GM18505 (cell line): ENCODE data around the gene PGLYRP1.

ENCODE experiments used
- ATAC-seq: cut with Tn5 transposase; IDR thresholded peaks from one replicate; pipeline ENCODE4 v1.9.1; 2021; ENCODE audit not compliant: unreplicated experiment
- POLR2A ChIP-seq: IDR thresholded peaks from 4 replicates; pipeline ENCODE4 v1.6.1; 2011; ENCODE audit warnings: borderline replicate concordance; ENCODE audit not compliant: insufficient read depth, insufficient read length; ENCODE audit errors: extremely low read depth

Gene PGLYRP1

DNA sequence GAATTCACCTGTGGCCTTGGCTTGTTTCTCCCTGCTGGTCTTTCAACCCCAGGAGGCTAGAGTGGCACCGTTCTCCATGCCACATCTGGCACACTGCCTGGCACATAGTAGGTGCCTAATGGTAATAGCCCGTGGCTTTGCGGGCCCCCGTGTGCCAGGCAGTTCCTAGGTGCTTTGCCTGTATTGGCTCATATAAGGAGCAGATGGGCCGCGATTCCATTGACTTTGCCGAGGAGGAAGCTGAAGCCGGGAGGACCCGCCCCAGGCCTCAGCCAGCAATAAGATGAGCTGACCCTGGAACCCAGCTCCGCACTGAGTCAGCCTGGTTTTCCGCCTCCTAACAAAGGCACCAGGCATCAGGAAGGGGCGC, 807 bp downstream of the PGLYRP1 start:
- TF ChIP-seq POLR2A, result no peak
- no peak for ATAC-seq

DNA sequence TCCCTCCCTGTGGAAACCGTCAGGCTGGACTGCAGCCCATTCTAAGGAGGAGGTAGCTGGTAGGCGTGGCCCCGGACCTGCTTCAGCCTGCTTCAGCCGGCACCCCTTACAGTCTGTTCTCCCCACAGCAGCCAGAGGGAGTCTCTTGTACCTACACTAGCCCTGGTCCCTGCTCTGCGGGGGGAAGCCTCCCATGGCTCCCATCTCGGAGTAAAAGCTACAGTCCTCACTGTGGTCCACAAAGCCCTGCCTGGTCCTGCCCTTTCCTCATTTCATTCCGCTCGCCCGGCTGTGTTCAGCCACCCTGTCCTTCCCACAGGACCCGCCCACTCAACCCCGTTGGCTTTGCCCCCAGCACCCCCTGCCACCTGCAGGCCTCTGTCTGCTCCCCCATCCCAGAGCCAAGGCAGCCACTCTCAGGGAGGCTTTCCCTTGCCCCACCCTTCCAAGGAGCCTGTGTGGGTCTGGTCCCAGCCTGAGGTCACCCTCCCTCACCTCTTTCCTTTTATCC, 1.3 kb downstream of the PGLYRP1 start:
- ATAC-seq, result no peak
- no peak for TF ChIP-seq POLR2A

DNA sequence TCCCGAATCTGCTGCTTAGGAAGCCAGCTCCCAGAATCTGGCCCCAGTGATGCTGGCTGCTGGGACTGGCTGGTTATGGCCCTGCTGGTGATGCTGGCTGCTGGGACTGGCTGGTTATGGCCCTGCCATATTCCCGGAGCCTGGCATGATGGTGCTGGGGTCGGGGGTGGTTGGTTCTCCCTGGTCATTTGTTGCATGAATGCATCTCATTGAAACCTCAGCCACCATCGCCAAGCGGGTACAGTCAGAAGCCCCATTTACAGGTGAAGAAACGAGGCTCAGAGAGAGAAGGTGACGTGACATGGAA, 2.1 kb downstream of the PGLYRP1 start:
- no peak for ATAC-seq
- TF ChIP-seq POLR2A, result no peak

DNA sequence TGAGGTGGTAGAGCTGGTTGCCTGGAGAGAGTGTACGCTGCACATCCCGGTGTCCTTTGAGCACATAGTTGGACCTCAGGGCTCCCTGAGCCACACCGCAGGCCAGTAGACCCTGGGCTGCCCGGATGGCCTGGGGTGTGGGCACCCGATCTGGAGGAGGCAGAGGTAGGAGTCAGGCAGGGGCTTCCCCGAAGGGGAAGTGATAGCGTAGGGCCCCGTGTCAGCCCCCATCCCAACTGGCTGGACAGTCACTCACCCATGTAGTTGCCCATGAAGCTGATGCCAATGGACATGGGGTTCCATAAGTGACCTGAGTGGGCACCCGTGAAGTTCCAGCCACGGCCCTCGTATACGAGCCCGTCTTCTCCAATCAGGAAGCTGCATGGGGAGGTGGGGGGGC, 3.6 kb downstream of the PGLYRP1 start:
- ATAC-seq, result no peak
- TF ChIP-seq POLR2A, result no peak

DNA sequence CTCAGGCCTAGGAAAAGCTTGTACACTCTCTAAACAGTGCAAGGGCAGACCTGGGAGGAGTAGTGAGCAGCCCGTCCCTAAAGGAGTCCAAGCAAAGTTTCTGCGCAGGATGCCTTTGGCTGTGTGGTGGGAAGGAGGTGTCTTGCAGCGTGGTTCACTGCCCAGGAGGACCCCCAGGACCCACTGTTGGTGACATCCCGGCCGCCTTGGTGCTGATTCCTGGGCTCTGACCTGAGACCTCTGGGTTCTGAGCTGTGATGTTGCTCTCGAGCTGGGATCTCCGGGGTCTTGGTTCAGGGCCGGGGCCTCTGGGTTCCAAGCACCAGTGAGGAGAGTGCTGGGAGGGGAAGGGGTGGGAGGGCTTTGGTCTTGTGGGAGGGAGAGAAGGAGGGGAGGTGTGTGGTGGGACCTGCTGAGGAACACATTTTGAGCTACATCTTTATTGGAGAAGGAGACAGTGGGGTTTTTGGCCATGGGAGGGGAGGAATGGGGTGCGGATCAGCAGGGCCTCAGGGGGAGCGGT, 4.1 kb downstream of the PGLYRP1 start:
- no peak for ATAC-seq
- TF ChIP-seq POLR2A, result no peak

DNA sequence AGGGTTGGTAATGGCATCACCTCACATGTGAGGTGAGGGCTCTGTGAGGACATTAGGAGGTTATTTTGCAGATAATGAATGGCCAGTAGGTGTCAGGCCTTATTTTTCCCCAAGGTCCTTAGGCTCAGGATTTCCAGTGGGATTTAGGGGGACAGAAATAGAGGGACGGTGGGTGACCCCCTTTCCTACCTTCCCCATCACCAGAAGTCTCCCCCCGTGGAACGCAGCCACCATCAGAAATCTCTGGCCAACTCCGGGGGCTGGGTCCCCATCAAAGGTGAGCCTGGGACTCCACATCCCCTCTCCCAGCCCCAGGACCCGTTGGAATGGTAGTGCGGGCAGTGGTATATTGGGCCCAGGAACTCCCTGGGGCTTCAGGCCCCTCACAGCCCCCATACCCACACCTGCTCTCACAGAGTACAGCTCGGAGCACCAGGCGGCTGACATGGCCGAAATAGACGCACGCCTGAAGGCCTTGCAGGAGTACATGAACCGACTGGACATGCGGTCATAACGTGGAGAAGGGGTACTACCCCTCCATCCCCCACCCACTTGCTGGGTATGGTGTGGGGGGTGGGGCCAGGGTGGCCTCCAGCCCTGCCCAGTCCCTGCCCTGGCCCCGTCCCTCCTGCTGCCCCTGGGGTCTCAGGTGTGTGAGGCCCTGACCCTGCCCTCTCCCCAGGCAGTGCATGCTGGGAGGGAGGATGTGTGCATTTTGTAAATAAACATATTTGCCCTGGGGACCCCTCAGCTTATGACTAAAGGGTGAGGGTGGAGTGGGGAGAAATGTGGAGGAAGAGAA, 4.8 kb downstream of the PGLYRP1 start:
- TF ChIP-seq POLR2A, result no peak
- no peak for ATAC-seq

DNA sequence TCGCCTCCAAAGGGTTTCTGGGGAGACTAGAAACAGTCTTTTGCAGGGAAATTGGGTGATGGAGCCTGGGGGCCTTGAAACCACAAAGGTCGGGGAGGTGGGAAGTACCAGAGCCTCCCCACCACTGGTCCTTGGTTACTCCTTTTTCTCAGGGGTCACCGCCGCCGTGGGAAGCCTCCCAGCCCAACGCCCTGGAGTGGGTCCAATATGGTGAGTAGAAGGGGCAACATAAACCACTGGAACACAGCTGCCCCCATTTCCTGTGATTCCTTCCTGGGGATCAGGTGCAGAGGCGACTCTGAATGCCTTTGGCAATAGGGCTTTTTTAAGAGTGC, 5.8 kb downstream of the PGLYRP1 start:
- no peak for ATAC-seq
- TF ChIP-seq POLR2A, result no peak

DNA sequence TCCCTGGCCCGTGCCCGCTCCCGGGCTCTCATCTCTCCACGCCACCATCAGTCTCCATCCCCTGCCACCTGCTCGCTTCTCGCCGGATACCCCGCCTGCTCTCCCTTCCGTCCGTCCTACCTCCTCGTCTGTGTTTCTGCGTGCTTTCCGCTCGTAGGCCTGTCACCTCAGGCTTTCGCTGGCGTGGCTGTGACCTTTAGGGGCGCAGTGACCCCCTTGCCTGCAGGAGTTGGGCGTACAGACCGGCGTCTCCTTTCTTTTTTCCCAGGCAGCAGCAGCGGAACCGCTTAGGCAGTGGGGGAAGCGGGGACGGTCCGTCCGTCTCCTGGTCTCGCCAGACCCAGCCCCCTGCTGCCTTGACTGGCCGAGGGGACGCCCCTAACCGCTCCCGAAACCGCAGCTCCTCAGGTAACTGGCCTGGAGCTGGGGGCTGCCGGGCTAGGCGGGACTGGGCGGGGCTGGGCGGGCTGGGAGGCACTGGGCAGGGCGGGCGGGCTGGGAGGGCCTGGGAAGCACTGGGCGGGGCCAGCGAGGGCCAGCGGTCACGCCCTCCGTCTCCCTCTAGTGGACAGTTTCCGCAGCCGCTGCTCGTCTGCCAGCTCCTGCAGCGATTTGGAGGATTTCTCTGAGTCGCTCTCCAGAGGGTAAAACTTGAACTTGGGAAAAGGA, 6.3 kb downstream of the PGLYRP1 start:
- TF ChIP-seq POLR2A, result no peak
- ATAC-seq, result no peak

DNA sequence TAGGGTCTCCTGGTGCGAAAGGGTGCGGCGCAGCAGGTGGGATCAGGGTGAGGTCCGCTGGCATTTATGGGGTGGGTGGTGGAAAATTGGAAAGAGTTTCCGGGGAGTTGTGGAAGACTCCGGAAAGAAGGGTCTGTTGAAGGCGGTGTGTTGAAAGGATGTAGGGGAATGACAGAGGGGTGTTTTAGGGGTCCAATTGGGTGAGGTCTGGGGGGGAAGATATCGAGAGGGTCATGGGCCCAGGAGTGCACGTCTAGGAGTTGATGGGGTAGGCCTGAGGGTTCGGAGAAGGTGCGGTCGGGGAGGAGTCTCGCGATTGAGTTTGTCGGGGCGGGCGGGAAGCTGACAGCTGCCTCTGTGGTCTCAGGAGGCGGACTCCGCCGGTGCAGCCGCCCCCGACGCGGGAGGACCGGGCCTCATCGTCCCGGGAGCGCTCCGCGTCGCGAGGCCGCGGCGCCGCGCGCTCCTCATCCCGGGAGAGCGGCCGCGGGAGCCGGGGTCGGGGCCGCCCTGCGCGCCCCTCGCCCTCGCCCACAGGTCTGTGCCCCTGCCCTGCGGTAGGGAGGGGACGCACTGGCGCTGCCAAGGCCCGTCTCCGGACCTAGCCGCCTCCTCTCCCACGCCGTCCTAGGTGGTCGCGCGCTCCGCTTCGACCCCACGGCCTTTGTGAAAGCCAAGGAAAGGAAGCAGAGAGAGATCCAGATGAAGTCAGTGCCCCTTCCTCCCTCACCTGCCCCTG, 7.0 kb downstream of the PGLYRP1 start:
- no peak for ATAC-seq

DNA sequence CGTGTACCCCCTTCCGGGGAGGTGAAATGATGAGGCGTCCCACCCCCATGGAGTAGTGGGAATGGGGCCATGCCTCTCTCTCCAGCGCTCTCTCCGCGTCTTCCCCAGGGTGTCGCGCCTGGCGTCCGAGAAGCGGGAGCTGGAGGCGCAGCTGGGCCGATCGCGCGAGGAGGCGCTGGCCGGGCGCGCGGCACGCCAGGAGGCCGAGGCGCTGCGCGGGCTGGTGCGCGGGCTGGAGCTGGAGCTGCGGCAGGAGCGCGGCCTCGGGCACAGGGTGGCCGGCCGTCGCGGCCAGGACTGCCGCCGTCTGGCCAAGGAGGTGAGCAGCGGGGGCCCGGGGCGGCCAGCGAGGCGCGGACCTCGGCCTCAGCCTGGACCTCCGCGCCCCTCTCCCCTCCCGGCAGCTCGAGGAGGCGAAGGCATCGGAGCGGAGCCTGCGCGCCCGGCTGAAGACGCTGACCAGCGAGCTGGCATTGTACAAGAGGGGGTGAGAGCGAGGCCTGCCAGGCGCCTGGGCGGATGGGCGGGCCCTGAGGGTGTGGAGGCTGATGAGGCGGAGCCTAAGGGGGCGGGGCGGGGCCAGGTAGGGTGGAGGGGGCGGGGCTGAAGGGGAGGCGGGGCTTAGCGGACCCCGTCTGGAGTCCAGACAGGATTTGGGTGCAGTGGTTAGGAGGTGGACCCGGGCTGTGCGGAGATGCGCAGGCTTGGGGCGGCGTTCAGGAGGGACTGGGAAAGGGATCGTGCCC, 7.7 kb downstream of the PGLYRP1 start:
- no peak for TF ChIP-seq POLR2A
- peak; percentile 43 for ATAC-seq

More for the DNA sequence above, 7.0 kb downstream of the PGLYRP1 start:
- TF ChIP-seq POLR2A, result no peak

DNA sequence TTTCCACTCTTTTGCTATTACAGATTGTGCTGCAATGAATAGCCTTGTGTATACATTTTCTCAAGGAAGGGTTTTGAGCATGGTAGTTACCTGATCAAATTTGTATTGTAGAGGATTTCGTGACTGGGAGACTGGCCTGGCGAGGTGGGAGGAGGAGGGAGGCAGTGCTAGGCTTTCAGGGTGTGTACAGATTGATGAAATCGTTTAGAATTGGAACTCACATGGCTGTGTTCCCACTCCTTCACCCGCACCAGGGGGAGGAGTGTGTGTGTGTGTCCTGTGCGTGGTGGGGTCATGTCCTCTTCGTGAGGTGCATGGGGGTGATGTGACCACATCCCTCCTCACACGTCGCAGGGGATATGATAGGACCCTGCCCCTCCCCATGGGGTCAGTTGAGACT, 8.3 kb downstream of the PGLYRP1 start:
- ATAC-seq, result no peak
- no peak for TF ChIP-seq POLR2A

DNA sequence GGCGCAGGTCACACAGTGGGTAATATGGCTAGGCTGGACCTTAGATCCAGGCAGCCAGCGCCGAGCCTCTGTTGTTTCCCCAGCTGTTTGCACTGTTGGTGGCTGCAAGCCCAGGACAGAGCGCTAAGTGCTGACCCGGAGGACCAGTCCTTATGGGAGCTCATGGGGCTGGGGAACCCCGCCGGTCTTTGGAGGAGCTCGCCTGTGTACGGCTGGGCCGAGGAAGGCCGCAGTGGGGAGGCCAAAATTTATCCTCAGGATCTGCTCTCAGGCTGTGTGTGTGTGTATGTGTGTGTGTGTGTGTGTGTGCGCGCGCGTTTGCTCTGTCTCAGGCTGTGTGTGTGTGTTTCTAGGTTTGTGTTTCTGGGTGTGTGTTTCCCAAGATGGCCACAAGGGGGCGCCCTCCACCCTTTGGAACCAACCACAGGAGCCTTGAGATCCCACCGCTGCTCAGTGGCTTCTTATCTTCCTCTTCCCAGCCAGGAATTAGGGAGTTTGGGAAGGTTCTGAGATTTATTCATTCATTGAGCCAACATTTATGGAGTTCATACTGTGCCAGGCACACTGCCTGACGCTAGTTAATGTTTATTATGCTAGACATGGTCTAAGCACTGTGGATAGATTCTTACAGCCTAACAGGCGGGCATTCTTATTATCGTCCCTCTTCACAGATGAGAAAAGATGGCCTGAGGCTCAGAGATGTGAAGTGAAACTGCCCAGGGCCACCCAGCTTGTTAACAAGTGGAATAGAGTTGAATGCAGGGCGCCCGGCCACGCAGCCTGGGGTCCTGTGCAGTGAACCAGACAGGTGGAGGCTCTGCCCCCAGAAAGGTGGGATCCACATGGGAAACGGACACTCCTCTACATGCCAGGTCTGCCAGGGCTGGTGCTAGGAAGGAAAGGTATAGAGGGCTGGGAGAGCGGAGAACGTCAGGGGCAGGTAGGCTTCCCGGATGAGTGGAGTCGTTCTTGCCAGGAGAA, 13.0 kb downstream of the PGLYRP1 start:
- no peak for TF ChIP-seq POLR2A
- no peak for ATAC-seq
